ENCODE measurements around the gene SIAH1. TPM values are rescaled to one million over a fixed set of nuclear protein-coding genes. Genes with fewer than 3 reads are reported as not detected.
"Not testable (repeated sequence)": the region's sequence is repeated elsewhere in the genome, so short reads cannot be mapped to it uniquely, and the experiment has no call there.

Gene SIAH1
- polyA plus RNA-seq, 5 donors: 49.5 to 56.2 (median 51.4) TPM

DNA sequence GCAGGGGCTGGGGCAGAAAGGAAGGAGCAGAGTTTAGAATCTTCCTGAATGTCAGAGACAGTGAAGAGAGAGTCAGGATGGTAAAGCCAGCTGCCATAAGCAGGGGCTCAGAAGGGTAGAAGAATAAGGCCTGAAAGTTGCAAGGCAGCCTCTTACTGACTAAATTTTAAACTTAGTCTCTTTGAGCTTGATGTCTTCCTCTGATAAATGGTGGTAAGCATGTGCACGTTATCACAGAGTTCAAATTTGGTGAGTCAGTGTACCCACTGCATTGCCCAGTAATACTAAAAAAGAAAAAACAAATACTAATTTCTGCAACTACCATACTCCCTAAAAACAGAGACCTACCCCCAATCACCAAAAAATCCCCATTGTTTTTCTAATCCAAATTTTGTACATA is 45.2 kb downstream of the SIAH1 start:
- DNase-seq: no peak

DNA sequence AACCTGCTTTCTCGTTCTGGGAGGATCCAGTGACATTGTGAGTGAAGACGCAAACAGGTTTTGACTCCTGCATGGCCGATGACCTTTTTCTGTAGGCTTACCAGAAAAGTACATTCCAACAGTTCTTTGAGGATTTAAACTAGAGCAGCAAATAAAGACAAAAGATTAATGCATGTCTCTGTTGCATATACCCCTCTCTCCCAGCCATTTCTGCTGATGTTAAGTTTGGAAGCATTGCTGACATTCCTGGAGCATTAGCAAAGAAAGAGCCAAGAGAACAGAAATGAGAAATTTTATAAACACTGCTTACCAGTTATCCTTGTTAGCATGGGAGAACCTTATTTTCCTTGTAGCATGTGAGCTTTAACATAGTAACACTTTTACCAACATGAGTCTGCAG is 49.3 kb downstream of the SIAH1 start:
- DNase-seq: no peak

DNA sequence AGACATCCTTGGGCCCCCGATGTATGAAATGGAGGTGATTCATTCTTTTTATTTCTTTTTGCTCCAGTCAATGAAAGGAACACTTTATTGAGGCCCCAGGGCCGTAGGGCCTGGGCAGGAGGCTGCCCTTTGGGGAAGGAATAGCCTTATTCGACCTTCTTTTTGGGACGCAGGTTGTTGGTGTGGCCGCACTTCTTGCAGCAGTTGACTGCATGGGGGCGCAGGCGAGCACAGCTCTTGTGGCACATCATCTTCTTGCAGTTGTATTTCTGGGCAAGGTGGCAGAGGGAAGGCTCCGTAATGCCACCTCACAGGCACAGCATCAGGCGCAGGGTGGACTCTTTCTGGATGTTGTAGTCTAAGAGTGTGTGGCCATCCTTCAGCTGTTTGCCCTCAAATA is 50.9 kb downstream of the SIAH1 start:
- no peak for DNase-seq

GRCh38 chr16:48332978-48333377 is 52.2 kb downstream of the SIAH1 start:
- no peak for DNase-seq

GRCh38 chr16:48330841-48331192 is 54.4 kb downstream of the SIAH1 start:
- DNase-seq: no peak

- no peak for DNase-seq
These were observed 54.9 kb downstream of the SIAH1 start for GRCh38 chr16:48330189-48330840.

GRCh38 chr16:48329138-48329537 is 56.1 kb downstream of the SIAH1 start:
- no peak for DNase-seq

DNA sequence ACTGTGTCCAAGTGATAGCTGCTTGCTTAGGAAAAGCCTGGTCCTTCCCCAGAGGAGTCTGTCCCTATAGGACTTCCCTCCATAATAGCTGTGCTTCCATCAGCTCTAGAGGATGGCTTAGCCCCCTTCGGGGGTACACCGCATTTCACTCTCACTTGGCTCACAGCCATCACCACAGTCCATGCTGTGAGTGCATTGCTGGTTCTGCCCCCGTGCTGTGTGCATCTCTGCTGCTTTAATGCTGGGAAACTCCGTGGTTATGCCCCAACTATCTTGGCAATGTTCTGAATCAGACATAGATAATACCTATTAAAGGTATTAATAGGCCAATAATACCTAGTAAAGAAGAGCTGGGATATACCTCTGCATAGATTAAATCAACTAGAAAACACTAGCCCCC is 58.3 kb downstream of the SIAH1 start:
- DNase-seq: no peak

- DNase-seq: no peak
These were observed 61.1 kb downstream of the SIAH1 start for GRCh38 chr16:48323783-48324775.

GRCh38 chr16:48321317-48322036 is 63.7 kb downstream of the SIAH1 start:
- no peak for DNase-seq

GRCh38 chr16:48318630-48319029 is 66.6 kb downstream of the SIAH1 start:
- DNase-seq: no peak

- no peak for DNase-seq
These were observed 67.4 kb downstream of the SIAH1 start for GRCh38 chr16:48317614-48318315.

DNA sequence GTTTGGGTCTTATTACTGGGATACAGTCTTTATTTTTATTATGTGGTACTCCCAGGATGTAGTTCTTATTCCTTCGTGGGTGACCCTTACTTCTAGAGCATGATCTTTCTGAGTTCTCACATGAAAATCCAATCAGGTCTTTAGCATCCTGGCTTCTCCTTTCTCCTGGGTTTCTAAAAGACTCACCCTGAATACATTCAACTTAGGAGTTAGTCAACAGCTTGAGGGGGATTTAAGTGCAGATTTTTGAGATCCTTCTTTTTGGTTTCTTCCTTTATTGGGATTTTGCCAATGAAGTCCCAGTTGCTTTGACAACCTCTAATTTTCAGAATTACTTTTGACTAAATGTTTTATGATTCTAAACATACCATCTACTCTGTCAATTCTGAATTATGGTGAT is 68.2 kb downstream of the SIAH1 start:
- DNase-seq: no peak

DNA sequence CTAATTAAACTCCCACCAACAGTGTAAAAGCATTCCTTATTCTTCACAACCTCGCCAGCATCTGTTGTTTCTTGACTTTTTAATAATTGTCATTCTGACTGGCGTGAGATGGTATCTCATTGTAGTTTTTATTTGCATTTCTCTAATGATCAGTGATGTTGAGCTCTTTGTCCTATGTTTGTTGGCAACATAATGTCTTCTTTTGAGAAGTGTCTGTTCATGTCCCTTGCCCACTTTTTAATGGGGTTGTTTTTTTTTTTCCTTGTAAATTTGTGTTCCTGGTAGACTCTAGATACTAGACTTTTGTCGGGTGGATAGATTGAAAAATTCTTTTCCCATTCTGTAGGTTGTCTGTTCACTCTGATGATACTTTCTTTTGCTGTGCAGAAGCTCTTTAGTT is 71.3 kb downstream of the SIAH1 start:
- DNase-seq: not testable (repeated sequence)

DNA sequence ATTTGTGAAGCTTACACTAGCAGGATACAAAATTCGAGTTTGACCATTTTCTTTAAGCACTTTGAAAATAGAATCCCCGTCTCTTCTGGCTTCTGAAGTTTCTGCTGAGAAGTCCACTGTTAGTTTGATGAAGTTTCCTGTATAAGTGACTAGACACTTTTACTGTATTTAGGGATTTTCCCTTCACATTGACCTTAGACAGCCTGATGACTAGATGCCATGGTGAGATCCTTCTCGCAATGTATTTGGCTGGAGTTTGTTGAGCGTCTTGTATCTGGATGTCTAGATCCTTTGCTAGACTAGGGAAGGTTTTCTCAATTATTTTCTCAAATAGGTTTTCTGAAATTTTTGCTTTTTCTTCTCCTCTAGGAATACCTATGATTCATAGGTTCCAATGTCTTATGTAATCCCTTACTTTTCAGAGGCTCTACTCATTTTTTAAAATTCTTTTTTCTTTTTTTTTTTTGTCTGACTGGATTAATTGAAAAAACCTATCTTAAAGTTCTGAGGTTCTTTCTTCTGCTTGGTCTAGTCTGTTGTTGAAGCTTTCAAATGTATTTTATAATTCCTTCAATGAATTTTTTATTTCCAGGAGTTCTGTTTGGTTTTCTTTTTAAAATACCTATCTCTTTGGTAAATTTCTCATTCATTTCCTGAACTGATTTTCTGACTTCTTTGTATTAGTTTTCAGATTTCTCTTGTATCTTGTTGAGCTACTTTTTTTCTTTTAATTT is 74.1 kb downstream of the SIAH1 start:
- DNase-seq: no peak

Other genes starting within 250 kb of the SIAH1 start
- gene ABCC12, start 229.4 kb downstream of the SIAH1 start, polyA plus RNA-seq (ENCODE audit: insufficient read depth in 1 of 5, insufficient read length in 5 of 5, low replicate concordance in 1 of 5): under 1 TPM; 0.13 to 0.22 (median 0.18) TPM
- 10 to 100 TPM; 59.4 to 85.0 (median 71.3) TPM for gene LONP2, start 141.1 kb downstream of the SIAH1 start, polyA plus RNA-seq (ENCODE audit: insufficient read depth in 1 of 5, insufficient read length in 5 of 5, low replicate concordance in 1 of 5)
- gene ABCC11, start 137.9 kb downstream of the SIAH1 start, polyA plus RNA-seq (ENCODE audit: insufficient read depth in 1 of 5, insufficient read length in 5 of 5, low replicate concordance in 1 of 5): under 1 TPM; 0.17 to 0.30 (median 0.23) TPM
- 10 to 100 TPM; 45.7 to 58.2 (median 51.2) TPM for gene N4BP1, start 224.8 kb upstream of the SIAH1 start, polyA plus RNA-seq (ENCODE audit: insufficient read depth in 1 of 5, insufficient read length in 5 of 5, low replicate concordance in 1 of 5)

Data from right lung (tissue), 5 donors.